IPS DF 19.7 (cell line): ENCODE data around the gene SELENOV.

Experiments
- DNase-seq: peaks from one replicate; pipeline ENCODE4 v3.0.0-alpha.2; 2013; ENCODE audit warnings: low read depth, low spot score

The SELENOV gene

DNA sequence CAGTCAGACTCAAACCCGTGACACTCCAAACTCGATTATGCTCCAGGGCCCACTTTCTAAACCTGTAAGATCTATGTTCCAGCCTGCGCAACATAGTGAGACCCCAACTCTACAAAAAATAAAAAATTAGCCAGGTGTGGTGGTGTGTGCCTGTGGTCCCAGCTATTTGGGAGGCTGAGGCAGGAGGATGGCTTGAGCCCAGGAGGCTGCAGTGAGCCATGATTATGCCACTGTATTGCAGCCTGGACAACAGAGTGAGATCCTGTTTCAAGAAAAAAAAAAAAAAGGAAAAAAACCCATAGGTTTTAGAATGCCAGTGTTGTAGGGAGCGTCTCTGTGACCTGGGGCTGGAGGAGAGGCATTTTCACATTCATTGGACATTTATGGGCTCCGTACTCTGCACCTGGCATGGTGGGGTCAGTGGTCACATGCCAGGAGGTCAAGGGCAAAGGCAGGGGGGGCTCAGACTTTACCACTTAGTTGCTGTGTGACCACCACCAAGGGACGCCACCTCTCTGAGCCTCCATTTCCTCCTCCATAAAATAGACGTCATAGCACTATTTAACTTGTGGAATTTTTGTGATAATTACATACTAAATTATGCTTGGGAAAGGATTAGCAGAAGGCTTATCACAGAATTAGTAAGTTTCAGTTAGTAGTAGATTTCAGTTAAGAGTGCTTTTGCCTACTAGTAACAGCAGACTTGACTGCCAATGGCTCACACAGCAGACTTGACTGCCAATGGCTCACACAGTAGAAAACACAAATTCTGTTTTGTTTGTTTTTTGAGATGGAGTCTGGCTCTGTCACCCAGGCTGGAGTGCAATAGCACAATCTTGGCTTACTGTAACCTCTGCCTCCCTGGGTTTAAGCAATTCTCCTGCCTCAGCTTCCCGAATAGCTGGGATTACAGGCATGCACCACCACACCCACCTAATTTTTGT, 5.9 kb downstream of the SELENOV start:
- DNase-seq: no peak

DNA sequence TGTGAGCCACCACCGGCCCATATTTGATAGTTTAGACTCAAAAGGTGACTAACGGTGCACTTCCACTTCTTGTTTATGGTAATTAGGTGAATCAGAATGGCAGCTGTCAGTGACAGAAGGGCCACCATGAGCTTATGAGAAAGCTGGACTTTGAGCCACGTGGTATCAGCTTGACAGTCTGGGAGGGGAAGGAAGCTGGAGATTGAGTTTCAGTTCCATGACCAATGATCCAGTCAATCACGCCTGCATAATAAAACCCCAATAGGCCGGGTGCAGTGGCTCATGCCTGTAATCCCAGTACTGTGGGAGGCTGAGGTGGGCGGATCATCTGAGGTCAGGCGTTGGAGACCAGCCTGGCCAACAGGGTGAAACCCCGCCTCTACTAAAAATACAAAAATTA, 9.6 kb downstream of the SELENOV start:
- DNase-seq: no peak

- no peak for DNase-seq
Observed at GRCh38 chr19:39525205-39525604, 10.3 kb downstream of the SELENOV start.

DNA sequence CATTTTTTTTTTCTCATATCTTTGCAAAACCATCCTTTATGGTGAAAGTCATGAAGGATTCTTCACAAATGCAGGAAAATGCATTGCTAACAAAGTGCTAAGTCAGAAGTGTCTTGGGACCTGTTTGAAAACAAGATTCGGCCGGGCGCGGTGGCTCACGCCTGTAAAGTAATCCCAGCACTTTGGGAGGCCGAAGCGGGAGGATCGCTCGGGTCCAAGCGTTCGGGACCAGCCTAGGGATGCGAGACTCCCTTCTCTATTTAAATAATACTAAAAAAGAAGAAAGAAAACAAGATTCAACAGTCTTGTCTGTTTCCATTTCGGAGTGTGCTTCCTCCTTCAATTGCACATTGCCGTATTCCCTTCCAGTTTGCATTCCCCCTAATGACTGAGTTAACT, 16.9 kb downstream of the SELENOV start:
- DNase-seq: no peak

- DNase-seq: peak; percentile 78
Observed at GRCh38 chr19:39532233-39533002, 17.5 kb downstream of the SELENOV start, which contains the start of gene EID2B. Gene EID2B (minus strand): TSS chr19:39532852. CDS start chr19:39532802, 50 bp downstream.

- DNase-seq: no peak
Observed at GRCh38 chr19:39533003-39533512, 18.1 kb downstream of the SELENOV start.

DNA sequence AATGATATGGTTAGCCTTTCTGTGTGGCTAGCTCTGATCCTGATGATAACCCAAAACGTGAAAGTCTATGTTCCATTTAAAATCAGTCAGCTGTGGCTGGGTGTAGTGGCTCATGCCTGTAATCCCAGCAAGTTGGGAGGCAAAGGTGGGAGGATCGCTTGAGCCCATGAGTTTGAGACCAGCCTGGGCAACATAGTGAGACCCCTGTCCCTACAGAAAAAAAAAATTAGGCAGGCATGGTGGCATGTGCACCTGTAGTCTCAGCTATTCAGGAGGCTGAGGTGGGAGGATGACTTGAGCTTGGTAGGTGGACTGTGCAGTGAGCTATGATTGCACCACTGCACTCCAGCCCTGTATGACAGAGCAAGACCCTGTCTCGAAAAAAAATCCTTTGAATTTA, 18.9 kb downstream of the SELENOV start:
- no peak for DNase-seq

GRCh38 chr19:39539165-39539517, 24.2 kb downstream of the SELENOV start:
- no peak for DNase-seq

DNA sequence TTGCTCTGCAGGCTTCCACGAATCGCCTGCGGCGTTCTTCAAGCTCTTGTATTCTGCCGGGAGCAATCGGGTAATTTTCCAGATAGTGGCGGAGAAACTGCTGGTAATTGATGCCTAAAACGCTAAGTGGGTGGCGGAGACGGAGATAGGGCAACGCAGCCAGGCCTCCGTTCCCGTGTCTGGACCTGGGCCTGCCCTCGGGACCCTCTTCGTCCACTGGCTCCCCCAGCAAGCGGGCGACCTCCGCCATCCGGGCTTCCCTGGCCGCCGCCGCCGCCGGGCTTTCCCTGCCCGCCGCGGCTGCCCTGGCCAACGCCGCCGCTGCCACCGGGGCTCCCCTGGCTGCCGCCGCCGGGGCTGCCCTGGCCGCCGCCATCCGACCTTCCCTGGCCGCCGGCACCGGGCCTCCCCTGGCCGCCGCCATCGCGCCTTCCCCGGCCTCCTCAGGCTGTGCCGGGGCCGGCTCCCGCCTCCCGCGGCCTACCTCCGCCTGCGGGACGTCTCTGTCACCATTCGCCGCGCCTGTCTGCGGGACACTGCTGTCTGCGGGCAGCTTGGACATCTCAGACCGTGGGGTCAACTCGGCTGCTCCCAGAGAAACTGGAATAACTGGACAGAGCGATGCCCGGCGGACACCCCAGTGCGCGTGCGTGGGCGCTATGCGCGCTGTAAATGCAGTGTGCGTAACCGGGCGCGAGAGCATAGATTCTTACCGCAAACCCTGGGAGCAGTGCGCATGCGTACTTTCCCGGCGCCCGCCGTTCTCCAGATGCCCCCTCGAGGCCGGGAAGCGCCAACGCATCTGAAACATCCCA, 24.8 kb downstream of the SELENOV start, which contains the start of gene EID2:
EID2 (minus strand) TSS at position 644 of the 815 bp plus-strand sequence; CDS start at position 562, 82 bp downstream.
- peak; percentile 67 for DNase-seq

DNA sequence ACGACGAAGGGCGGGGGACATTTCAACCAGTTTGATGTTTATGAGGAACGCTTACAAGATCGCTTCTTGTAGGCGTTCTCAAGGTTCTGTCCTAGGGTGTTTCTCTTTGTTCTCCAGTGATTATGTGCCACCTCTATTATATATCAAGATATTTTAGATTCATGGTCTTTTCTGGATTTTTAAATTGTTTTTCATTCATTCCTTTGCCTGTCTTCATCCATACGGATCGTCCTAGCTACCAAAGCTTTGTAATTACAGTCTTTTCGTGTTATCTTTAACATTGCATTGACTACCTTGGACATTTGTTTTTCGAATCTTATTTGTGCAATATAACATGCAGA, 25.4 kb downstream of the SELENOV start:
- DNase-seq: no peak

- DNase-seq: no peak
Observed at GRCh38 chr19:39542206-39542605, 27.3 kb downstream of the SELENOV start.

DNA sequence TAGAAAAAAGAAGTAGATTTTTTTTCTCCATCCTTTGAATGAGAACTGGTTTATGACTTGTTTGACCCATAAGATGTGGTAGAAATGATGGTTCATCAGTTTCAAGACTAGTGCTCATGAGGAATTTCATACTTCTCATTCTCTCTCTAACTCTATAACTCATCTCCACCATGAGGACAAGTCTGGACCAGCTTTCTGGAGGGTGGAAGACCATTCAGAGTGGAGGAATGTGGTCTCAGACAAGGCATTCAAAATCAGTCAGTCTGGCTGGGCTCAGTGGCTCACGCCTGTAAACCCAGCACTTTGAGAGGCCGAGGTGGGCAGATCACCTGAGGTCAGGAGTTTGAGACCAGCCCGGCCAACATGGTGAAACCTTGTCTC, 28.5 kb downstream of the SELENOV start:
- DNase-seq: no peak

DNA sequence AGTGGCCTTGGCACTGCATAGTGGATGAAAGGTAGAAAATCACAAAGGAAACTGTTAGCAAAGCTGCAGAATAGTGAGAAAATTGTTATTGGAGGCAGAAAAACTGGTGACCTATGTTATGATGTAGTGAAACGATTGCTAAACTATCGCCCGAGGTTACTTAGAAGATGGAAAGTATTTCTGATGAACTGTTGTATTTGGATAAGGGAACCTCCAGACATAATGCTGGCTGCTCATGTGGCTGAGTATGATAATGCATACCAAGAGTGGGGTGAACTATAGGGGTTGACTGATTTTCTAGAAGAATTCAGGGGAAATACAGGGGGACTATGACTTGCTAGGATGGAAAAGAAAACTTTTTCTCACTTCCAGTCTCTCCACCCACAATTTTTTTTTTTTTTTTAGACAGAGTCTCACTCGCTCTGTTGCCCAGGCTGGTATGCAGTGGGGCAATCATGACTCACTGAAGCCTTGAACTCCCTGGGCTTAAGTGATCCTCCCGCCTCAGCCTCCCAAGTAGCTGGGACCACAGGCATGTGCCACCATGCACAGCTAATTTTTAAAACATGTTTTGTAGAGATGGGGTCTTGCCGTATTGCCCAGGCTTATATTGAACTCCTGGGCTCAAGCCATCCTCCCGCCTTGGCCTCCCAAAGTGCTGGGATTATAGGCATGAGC, 29.4 kb downstream of the SELENOV start:
- no peak for DNase-seq

GRCh38 chr19:39544911-39545310, 30.0 kb downstream of the SELENOV start:
- DNase-seq: no peak

GRCh38 chr19:39546599-39546998, 31.7 kb downstream of the SELENOV start:
- DNase-seq: no peak

DNA sequence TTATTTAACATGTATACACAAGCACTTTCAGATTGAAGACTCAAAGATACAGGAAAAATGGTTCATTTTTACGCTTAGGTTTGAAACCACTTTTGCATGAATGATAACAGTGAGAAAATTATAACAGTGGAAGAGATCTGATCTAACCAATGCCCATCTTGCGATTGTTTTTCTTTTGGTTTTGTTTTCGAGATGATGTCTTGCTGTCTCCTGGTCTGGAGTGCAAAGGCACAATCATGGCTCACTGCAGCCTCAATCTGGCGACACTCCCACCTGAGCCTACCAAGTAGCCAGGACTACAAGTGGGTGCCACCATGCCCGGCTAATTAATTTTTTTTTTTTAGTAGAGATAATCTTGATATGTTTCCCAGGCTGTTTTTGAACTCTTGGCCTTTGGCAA, 35.3 kb downstream of the SELENOV start:
- no peak for DNase-seq

DNA sequence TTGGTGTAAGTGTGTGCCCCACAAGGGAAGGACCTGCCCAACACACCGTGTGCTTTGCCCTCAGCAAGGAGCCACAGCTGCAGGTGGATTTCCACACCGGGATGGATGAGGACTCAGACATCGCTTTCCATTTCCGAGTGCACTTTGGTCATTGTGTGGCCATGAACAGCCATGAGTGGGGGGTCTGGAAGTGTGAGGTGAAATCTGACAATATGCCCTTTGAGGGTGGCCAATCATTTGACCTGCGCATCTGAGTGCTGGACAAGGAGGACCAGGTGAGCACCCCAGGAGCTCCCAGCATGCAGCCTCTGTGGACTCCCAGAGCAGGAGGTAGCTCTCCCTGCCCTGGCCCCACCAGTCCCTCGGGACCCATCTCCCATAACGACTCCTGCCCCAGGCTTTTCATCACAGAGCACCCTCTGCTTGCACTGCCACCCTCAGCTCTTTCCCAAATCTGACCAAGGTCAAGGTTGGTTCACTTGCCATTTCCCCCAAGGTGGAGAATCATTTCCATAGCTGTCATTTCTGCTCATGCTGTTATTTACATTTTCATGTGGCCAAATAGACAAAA, 38.2 kb downstream of the SELENOV start:
- DNase-seq: no peak

DNA sequence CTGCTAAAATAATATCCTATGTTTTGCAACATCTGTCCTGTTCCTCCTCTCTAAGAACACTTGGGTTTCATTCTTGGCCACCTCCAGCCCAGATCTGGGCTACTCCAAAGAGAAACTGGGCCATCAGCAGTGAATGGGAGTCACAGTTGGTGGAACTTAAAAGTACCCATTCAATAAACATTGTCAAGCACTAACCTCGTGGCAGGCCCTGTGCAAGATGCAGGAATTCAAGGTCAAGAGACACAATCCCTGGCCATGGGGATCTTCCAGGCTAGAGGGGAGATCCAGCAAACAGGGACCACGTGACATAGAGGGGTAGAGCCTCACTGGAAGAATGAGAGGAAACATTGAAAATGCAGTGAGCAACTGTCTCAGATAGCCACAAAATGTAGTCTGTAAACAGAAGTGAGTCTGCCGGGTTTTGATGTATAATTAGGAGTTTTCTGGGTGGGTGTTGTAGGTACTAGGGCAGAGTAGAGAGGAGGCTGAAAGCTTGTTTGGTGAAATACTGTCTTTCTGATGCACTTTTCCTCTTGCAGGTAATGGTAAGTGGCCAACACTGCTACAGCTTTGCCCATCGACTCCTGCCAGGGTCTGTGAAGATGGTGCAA, 39.9 kb downstream of the SELENOV start:
- DNase-seq: no peak

- no peak for DNase-seq
Observed at GRCh38 chr19:39555883-39556282, 40.9 kb downstream of the SELENOV start.
